ENCODE measurements around the gene PLD6. TPM values are rescaled to one million over a fixed set of nuclear protein-coding genes. Genes with fewer than 3 reads are reported as not detected.

Gene PLD6
- total RNA-seq, 1 donor from 2014 or later = 2.3 TPM

DNA sequence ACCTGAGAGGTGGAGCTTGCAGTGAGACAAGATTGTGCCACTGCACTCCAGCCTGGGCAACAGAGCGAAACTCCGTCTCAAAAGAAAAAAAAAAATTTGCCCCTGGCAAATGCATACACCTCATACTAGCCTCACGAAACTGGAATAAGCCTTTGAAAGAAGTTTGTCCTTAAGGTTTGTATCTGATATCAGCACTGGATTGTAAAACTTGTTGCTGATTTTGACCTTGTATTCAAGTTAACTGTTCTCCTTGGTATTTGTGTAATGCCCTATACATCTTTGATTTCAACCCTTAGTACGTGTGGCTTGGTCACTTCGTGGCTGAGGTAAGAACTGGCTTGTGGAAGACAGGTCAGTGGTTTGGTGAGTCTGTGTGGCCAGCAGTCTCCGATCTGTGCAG is 37.0 kb upstream of the PLD6 start:
- Mint-ChIP-seq H3K36me3 (peaks cover 20% of the 10 kb centered on the region), H3K9me3 (no peaks in the 10 kb centered on the region), H3K27me3 (ENCODE audit: low read depth) (no peaks in the 10 kb centered on the region), H3K4me3 (no peak overlapping the region), H3K4me1 (peaks cover 8% of the 10 kb centered on the region), H3K27ac (no peak overlapping the region)
- no peak for TF ChIP-seq CTCF (IDR thresholded peaks at IDR 0.05; ENCODE audit: unreplicated experiment)
- DNase-seq (ENCODE audit: low spot score in 2 of 2, unreplicated experiment in 2 of 2) = no peak

GRCh38 chr17:17242246-17242645 is 36.1 kb upstream of the PLD6 start:
- no peak for DNase-seq (ENCODE audit: low spot score in 2 of 2, unreplicated experiment in 2 of 2)
- H3K27me3 Mint-ChIP-seq (ENCODE audit: low read depth) = no peaks in the 10 kb centered on the region
- peaks cover 9% of the 10 kb centered on the region for H3K4me1 Mint-ChIP-seq
- H3K9me3 Mint-ChIP-seq = no peaks in the 10 kb centered on the region
- no peak overlapping the region for H3K27ac Mint-ChIP-seq
- peaks cover 12% of the 10 kb centered on the region for H3K36me3 Mint-ChIP-seq
- no peak overlapping the region for H3K4me3 Mint-ChIP-seq
- no peak for TF ChIP-seq CTCF (IDR thresholded peaks at IDR 0.05; ENCODE audit: unreplicated experiment)

- no peak overlapping the region for H3K4me3 Mint-ChIP-seq
- peaks cover 8% of the 10 kb centered on the region for H3K36me3 Mint-ChIP-seq
- H3K27ac Mint-ChIP-seq = no peak overlapping the region
- no peaks in the 10 kb centered on the region for H3K9me3 Mint-ChIP-seq
- TF ChIP-seq CTCF (IDR thresholded peaks at IDR 0.05; ENCODE audit: unreplicated experiment) = no peak
- DNase-seq (ENCODE audit: low spot score in 2 of 2, unreplicated experiment in 2 of 2) = no peak
- no peaks in the 10 kb centered on the region for H3K27me3 Mint-ChIP-seq (ENCODE audit: low read depth)
- H3K4me1 Mint-ChIP-seq = peaks cover 9% of the 10 kb centered on the region
Observed at GRCh38 chr17:17241656-17242055, 35.5 kb upstream of the PLD6 start.

- H3K9me3 Mint-ChIP-seq = no peaks in the 10 kb centered on the region
- H3K4me3 Mint-ChIP-seq = no peak overlapping the region
- H3K27ac Mint-ChIP-seq = no peak overlapping the region
- no peak for TF ChIP-seq CTCF (IDR thresholded peaks at IDR 0.05; ENCODE audit: unreplicated experiment)
- peaks cover 23% of the 10 kb centered on the region for H3K4me1 Mint-ChIP-seq
- peaks cover 1% of the 10 kb centered on the region for H3K36me3 Mint-ChIP-seq
- H3K27me3 Mint-ChIP-seq (ENCODE audit: low read depth) = no peaks in the 10 kb centered on the region
- DNase-seq (ENCODE audit: low spot score in 2 of 2, unreplicated experiment in 2 of 2) = no peak
Observed at GRCh38 chr17:17239832-17240231, 33.7 kb upstream of the PLD6 start.

DNA sequence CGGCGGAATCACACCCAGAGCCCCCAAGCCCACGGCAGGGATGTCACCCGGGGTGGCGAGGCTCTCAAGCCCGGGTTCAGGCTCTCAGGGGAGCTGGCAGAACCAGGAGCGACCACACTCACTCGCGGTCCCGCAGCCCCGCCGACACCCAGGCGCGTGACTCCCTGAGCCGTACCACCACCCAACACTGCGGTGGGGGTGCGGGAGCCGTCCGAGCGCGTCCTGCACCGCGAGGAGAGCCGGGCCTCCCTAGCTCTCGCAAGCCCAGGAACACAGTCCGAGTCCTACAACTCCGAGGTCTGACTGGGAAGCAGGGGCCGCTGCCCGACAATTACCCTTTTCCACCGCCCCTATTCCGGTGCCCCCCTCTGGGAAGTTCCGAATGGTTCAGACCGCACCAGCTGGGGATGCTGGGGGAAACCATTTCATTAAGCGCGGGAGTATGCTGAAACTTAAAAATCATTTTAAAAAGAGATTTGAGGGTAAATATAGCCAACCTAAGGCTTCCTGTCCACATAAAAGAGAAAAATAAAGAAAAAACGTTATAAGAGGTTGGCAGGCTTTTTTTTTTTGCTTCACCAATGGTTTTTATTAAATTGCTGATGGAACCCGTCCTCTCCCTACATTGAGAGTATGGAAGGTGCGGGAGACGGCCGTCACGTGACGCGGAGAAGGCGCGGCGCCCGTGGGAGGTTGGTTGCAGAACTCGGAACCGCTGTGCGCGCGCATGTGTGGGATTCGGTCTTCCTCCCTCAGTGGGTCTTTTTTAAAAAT is 31.1 kb upstream of the PLD6 start, which contains the start of gene FLCN:
TSS of gene FLCN (minus strand) at position 143 of the 774 bp plus-strand sequence. CDS start 9,031 bp downstream, outside the sequence.
- TF ChIP-seq CTCF (IDR thresholded peaks at IDR 0.05; ENCODE audit: unreplicated experiment) = no peak
- DNase-seq (ENCODE audit: low spot score in 2 of 2, unreplicated experiment in 2 of 2) = peak; percentile 78 to 88
- peak within 1 kb of the TSS; percentile 88 for H3K4me3 Mint-ChIP-seq
- H3K9me3 Mint-ChIP-seq = no peaks in the 10 kb centered on the region
- peaks cover 23% of the 10 kb centered on the region for H3K4me1 Mint-ChIP-seq
- H3K27me3 Mint-ChIP-seq (ENCODE audit: low read depth) = no peaks in the 10 kb centered on the region
- H3K27ac Mint-ChIP-seq = peak within 1 kb of the TSS; percentile 97
- peaks cover 1% of the 10 kb centered on the region for H3K36me3 Mint-ChIP-seq

All from mesothelial cell of epicardium (in vitro differentiated cells).